Right hindlimb (tissue), 1 donor: ENCODE measurements around the gene CDKAL1.
"Not testable (repeated sequence)": the region's sequence is repeated elsewhere in the genome, so short reads cannot be mapped to it uniquely, and the experiment has no call there.

Source experiments
- DNase-seq: peaks from one replicate; pipeline ENCODE4 v3.0.0-alpha.2; 2018

The CDKAL1 gene

GRCh38 chr6:20751293-20751935 lies 217.2 kb downstream of the CDKAL1 start:
- no peak for DNase-seq

DNA sequence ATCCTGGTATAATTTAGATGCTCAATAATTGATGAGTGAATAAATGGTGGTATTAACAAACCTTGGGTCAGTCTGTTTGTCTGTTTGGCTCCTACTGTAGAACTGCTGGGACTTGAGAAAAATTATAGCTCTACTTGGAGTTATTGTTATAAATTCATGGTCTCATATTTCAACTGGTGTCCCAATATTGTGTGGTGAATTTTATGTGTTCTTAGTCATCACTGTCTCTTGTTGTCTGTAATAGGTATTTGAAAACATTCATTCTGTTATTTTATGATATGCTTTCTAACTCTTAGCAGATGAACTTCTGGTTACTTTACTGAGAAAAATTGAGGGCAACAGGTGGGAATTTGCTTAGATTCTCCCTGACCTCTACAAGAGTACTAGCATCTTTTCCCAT lies 221.4 kb downstream of the CDKAL1 start:
- no peak for DNase-seq

DNA sequence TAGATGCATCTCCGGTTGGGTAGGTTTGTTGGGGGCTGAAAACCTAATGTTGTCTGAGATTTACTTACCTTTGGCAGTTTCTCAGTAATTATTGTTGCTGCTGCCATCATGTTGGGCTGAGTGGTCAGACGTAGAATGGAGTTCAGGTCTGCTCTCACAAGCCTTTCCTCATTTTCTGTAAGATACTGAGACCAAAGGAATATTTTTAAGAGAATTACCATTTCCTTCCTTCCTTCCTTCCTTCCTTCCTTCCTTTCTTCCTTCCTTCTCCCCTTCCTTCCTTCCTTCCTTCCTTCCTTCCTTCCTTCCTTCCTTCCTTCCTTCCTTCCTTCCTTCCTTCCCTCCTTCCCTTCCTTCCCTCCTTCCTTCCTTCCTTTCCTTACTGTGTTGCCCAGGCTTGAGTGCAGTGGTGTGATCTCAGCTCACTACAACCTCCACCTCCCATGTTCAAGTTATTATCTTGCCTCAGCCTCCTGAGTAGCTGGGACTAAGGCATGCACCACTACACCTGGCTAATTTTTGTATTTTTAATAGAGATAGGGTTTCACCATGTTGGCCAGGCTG lies 222.4 kb downstream of the CDKAL1 start:
- not testable (repeated sequence) for DNase-seq

GRCh38 chr6:20757761-20758160 lies 223.5 kb downstream of the CDKAL1 start:
- no peak for DNase-seq

DNA sequence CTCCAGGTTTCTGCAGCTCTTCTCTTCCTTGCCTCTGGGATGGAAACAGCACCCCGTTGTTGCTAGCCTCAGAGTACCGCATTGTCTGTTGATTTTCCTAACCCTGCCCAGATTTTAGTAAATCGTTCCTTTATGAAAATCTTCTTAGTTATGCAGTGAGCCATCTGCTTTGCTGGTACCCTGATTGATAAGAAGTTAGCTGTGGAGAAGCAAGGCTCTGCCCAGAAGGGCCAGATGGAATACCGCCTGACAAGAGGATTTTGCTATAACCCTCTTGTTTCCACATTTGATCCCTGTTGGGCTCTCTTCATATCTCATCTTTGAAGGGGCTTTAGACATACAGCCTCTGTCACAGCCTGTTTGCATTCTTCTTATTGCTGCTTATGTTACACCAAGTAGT lies 229.0 kb downstream of the CDKAL1 start:
- no peak for DNase-seq

GRCh38 chr6:20769631-20770030 lies 235.4 kb downstream of the CDKAL1 start:
- DNase-seq, result no peak

- DNase-seq, result no peak
Measured at GRCh38 chr6:20770773-20771172, 236.5 kb downstream of the CDKAL1 start.

- no peak for DNase-seq
Measured at GRCh38 chr6:20771409-20771808, 237.2 kb downstream of the CDKAL1 start.

DNA sequence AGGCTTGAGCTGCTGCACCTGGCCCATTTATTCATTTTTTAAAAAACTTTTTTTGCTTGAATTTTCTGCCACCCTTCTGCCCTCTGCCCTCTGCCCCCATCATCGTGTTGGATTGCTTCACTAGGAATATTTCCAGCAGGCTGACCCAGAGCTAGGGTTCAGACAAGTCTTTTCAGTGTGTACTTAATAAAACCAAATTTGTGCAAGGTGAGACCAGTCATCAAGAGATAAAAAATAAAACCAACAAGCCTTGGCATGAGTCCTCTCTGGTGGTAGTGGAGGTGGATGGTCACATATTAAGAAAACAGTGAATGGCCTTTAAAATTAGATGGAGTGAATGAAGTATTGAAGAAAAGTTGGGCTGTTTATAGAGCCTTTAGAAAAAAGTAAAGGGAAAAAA lies 239.6 kb downstream of the CDKAL1 start:
- no peak for DNase-seq

DNA sequence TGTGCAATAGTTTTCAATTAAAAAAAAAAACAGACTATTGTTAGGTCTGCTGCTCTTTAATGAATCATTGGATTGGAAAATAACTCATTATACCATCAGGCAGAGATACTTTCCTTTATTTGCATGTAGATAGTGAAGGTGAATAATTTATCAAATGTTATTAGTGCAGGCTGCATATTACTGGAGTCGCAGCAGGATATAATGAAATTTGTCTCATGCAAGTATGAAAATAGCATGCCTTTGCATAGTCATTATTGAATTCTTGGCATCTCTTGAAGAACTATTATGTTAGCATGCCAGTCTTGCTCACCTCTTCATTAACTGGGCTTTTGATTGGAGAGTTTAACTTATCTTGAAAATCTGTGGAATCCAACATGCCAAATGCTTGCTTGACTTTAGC lies 241.7 kb downstream of the CDKAL1 start:
- DNase-seq, result no peak

DNA sequence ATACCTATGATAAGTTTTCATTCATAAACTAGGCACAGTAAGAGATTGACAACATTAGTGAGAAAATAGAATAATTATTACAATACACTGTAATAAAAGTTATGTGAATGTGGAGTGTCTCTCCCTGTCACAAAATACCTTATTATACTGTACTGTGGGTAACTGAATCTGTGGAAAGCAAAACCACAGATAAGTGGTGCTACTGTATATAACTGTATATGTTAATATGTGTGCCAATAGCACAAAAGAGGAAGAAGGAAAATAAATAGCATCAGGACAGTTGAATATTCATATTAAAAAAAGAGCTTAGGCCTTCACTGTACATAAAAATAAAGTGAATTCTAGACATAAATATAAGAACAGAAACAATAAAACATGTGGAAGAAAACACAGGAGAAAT lies 243.5 kb downstream of the CDKAL1 start:
- no peak for DNase-seq

DNA sequence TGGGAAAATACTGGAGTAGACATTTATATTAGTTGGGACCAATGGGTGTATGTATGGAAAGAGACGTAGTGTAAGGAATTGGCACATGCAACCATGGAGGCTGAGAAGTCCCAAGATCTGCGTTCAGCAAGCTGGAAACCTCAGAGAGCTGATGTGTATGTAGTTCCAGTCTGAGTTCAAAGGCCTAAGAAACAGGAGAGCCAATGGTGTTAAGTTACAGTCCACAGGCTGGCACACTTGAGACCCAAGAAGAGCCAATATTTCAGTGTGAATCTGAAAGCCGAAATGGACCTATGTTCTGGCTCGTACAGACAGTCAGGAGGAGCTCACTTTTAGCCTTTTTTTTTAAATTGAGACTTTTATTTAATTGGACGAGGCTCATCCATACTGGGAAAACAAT lies 244.2 kb downstream of the CDKAL1 start:
- DNase-seq, result no peak

DNA sequence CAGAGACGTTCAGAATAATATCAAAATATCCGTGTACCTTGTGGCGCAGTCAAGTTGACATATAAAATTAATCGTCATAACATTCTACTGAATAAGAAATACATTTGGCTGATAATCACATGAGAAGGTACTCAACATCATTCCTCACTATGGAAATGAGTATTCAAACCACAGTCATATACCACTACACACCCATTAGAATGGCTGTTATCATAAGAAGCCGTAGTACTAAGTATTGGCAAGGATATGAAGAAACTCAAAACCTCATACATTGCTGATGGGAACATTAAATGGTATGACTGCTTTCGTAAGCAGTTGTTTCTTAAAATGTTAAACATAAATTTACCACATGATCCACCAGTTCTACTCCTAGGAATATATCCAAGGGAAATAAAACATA lies 244.7 kb downstream of the CDKAL1 start:
- no peak for DNase-seq

GRCh38 chr6:20789162-20789561 lies 254.9 kb downstream of the CDKAL1 start:
- no peak for DNase-seq

DNA sequence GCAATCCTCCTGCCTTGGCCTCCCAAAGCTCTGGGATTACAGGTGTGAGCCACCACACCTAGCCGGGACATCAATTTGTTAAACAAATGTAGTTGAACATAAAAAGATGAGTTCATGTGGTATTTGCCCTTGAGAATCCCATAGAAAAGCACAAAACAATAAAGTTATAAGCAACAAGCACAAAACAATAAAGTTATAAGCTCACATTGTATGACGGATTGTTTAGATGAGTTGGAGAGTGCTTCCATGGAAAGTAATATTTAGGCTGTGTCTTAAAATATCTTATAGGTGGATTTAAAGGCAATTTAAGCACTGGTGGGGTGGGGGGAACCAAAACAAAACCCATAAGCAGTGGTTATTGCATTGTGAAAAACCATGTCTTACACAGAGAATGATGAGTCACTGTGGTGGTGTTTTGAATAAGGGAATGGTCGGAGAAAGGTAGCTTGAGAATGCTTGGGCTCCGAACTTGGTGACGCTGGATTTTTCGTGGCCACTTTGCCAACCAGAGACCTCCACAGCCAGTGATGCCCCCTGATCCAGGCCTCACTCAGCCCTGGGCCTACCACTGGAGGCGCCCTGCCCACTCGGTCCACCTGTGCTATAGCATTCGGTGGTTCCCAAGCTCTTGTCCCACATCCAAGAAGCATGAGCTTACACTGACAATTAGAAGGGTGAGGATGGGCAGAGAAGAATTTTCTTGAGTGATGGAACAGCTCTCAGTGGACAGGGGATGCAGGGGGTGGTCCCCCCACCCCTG lies 256.0 kb downstream of the CDKAL1 start:
- no peak for DNase-seq

- no peak for DNase-seq
Measured at GRCh38 chr6:20791074-20791473, 256.8 kb downstream of the CDKAL1 start.

DNA sequence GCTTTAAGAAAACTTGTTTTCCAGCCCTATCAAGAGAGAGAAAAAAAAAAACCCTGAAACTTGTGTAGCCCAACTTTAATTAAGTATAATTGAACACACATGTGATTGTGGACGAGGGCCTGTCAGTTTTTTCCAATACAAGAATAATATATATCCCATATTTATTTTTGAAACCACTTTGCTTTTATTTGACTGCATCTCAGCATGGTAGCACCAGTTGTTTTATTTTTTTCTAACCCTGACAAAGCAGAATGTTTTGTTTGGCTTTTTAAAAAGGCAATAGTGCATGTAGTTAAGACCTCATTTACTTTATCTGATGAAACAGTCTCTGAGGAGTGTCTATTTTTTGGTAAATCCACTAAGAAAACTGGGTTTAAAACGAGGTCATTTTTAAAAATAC lies 257.7 kb downstream of the CDKAL1 start:
- DNase-seq, result no peak

DNA sequence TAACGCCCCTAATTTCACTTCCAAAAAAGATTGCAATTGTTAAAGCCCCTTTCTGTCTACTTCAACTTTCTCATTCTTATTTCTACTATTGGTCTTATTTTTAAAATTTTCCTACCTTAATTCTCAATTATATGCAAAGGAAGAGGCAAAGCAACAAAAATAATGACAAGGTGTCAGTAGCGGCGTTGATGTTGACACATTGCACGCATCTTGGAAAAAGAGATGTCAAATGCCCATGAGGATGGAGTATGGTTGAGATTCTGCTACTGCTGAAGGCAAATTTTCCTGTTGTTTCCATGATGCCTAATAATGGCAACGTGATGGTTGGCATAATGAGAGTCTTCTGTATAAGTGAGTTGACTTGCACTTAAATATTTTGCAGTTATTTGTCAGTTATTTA lies 258.9 kb downstream of the CDKAL1 start:
- DNase-seq, result no peak

GRCh38 chr6:20797597-20797996 lies 263.3 kb downstream of the CDKAL1 start:
- no peak for DNase-seq

GRCh38 chr6:20800229-20800628 lies 266.0 kb downstream of the CDKAL1 start:
- no peak for DNase-seq

DNA sequence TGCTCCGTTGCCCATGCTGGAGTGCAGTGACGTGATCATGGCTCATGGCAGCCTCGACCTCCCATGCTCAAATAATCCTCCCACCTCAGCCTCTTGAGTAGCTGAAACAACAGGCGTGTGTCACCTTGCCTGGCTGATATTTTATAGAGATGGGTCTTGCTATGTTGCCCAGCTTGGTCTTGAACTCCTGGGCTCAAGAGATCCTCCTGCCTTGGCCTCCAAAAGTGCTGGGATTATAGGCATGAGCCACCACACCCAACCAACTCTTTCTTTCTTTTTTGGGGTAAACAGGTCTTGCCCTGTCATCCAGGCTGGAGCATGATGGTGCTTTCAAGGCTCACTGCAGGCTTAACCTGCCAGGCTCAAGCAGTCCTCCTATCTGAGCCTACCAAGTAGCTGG lies 266.4 kb downstream of the CDKAL1 start:
- no peak for DNase-seq

DNA sequence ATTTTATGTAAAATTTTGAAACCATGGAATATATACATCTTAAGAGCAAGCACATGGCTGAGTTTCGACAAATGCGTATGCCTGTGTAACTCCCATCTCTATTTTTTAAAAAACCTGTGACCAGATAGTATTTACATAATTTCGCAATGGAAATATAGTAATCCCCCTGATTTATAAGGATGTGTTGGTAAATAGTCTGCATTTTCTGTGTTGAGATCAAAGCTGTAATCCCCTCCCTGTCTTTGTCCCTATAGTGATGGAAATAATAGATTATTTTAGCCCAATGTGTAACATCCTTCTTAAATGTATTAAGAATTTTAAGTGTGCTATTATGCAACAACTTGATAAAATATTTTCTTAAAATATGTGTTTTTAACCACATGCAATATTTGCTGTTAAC lies 267.3 kb downstream of the CDKAL1 start:
- DNase-seq, result no peak

- DNase-seq, result no peak
Measured at GRCh38 chr6:20802596-20802995, 268.3 kb downstream of the CDKAL1 start.

DNA sequence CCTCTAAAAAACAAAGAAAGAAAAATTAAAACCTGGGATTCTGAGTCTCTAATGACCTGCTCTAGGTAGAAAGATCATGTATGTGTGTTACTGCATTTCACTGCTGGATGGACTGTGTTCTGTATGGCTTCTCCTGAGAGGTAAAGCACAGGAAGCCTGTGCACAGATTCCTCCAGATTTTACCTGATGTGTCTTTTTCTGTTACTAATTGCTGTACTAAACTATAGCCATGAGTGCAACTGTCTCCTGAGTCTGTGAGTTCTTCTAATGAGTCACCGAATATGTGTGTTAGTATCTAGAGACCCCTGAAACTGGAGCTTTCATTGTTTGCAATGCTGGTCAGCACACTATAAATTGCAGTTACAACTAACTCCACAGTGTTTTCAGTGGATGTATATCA lies 270.8 kb downstream of the CDKAL1 start:
- no peak for DNase-seq

DNA sequence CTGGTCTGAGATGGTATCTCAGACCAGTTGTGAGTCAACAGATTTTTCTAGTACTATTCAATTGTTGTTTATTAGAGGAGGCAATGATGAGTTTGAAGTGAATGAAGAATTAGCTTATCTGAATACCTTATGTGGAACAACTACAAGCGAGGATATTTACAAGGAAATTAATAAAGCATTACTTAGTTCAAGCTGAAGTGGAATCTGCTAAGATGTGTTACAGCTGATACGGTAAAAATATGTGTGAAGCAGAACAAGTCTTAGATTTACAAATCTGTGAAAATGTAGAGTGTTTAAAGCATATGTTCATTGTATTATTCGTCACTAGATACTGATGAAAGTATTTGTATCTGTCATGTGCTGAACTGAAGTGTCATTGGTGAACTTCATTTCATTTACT lies 272.4 kb downstream of the CDKAL1 start:
- DNase-seq, result no peak
